OCI-LY1 (cell line): ENCODE measurements around the gene IFNLR1.

ENCODE experiments used
- H2AFZ ChIP-seq: fragments of 200-600 bp; sonication (generic), shearing (Covaris generic); 2 replicates; pipeline ENCODE4 v1.6.0; 2014; ENCODE audit warnings: antibody characterized with exemption, mild to moderate bottlenecking, low read length
- H3F3A ChIP-seq: fragments of 200-600 bp; sonication (generic), shearing (Covaris generic); 2 replicates; pipeline ENCODE4 v1.6.0; 2014; ENCODE audit warnings: mild to moderate bottlenecking, antibody characterized with exemption, low read length, moderate library complexity; ENCODE audit not compliant: insufficient read depth
- H3K27ac ChIP-seq: fragments of 200-600 bp; sonication (generic); 2 replicates; pipeline ENCODE4 v1.5.1; 2014; ENCODE audit warnings: low read length, mixed run types, mild to moderate bottlenecking, low read depth; ENCODE audit not compliant: poor library complexity, severe bottlenecking
- H3K27me3 ChIP-seq: fragments of 200-600 bp; sonication (generic); 2 replicates; pipeline ENCODE4 v1.6.0; 2014; ENCODE audit warnings: antibody characterized with exemption, mild to moderate bottlenecking, low read length, moderate library complexity; ENCODE audit not compliant: insufficient read depth
- H3K36me3 ChIP-seq: fragments of 200-600 bp; sonication (generic); 2 replicates; pipeline ENCODE4 v1.6.1; 2014; ENCODE audit warnings: mild to moderate bottlenecking, antibody characterized with exemption, low read length, moderate library complexity, mixed read lengths; ENCODE audit not compliant: insufficient read depth
- H3K4me1 ChIP-seq: fragments of 200-600 bp; sonication (generic); 2 replicates; pipeline ENCODE4 v1.5.1; 2014; ENCODE audit warnings: mild to moderate bottlenecking, low read length, moderate library complexity; ENCODE audit not compliant: insufficient read depth, severe bottlenecking
- H3K4me2 ChIP-seq: fragments of 200-600 bp; sonication (generic), shearing (Covaris generic); 2 replicates; pipeline ENCODE4 v1.6.1; 2014; ENCODE audit warnings: low read length
- H3K4me3 ChIP-seq: fragments of 200-600 bp; sonication (generic); 2 replicates; pipeline ENCODE4 v1.5.1; 2014; ENCODE audit warnings: low read length, low read depth, mild to moderate bottlenecking, mixed read lengths; ENCODE audit not compliant: poor library complexity, severe bottlenecking
- H3K79me2 ChIP-seq: fragments of 200-600 bp; shearing (Covaris generic); 2 replicates; pipeline ENCODE4 v1.6.1; 2016; ENCODE audit warnings: mixed run types, low read length, mixed read lengths; ENCODE audit not compliant: insufficient read depth
- H3K9ac ChIP-seq: fragments of 200-600 bp; sonication (generic), shearing (Covaris generic); 2 replicates; pipeline ENCODE4 v1.6.1; 2014; ENCODE audit warnings: mild to moderate bottlenecking, low read length, mixed read lengths
- H3K9me2 ChIP-seq: fragments of 200-600 bp; sonication (generic), shearing (Covaris generic); 2 replicates; pipeline ENCODE4 v1.6.1; 2014; ENCODE audit warnings: low read depth, mild to moderate bottlenecking, low read length, mixed read lengths
- H3K9me3 ChIP-seq: fragments of 200-600 bp; shearing (Covaris generic); 2 replicates; pipeline ENCODE4 v1.6.1; 2014; ENCODE audit warnings: low read length, mixed read lengths
- H4K20me1 ChIP-seq: fragments of 200-600 bp; sonication (generic), shearing (Covaris generic); 2 replicates; pipeline ENCODE4 v1.6.0; 2016; ENCODE audit warnings: mild to moderate bottlenecking, low read length; ENCODE audit not compliant: insufficient read depth
- EZH2 ChIP-seq: fragments of 200-600 bp; sonication (generic), shearing (Covaris generic); IDR thresholded peaks from 2 replicates; pipeline ENCODE4 v1.8.0; 2017; ENCODE audit warnings: borderline replicate concordance, mixed run types, mild to moderate bottlenecking, antibody characterized with exemption, low read length, moderate library complexity, mixed read lengths
- TF ChIP-seq, protein P1 (sequence below): fragments of 200-600 bp; sonication (generic), shearing (Covaris generic); IDR thresholded peaks from 2 replicates; pipeline ENCODE4 v1.5.1; 2017; ENCODE audit warnings: mild to moderate bottlenecking, antibody characterized with exemption, low read length, moderate library complexity, mixed read lengths

The IFNLR1 gene

DNA sequence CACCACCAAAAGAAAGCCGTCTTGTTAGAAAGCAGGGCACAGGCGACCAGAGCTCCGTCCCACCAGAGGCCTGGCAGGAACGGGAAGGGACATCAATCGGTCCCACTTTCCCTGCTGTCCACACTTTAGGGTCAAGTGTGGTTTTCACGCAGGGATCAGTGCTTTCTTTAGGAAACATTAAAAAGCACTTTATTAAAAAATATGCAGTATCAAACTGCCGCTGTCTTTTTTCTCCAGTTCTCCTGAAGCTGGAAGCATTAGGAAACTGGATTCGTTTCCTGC, 437 bp downstream of the IFNLR1 start:
- Histone ChIP-seq H3K9ac (peak overlapping the region; percentile 97), H3K4me3 (peak overlapping the region; percentile 88), H3K4me1 (peaks cover 81% of the 10 kb centered on the region), H2AFZ (no peak overlapping the region), H3K27me3 (no peaks in the 10 kb centered on the region), H3F3A (peaks cover 14% of the 10 kb centered on the region; the same call in 1 of the 2 replicates), H3K27ac (peak overlapping the region; percentile 99), H4K20me1 (no peaks in the 10 kb centered on the region), H3K36me3 (peaks cover 30% of the 10 kb centered on the region; the same call in 1 of the 2 replicates), H3K79me2 (peaks cover 50% of the 10 kb centered on the region), H3K9me2 (no peaks in the 10 kb centered on the region), H3K4me2 (peak overlapping the region; percentile 89), H3K9me3 (no peaks in the 10 kb centered on the region)
- TF ChIP-seq EZH2: no peak
- TF ChIP-seq, protein P1, sequence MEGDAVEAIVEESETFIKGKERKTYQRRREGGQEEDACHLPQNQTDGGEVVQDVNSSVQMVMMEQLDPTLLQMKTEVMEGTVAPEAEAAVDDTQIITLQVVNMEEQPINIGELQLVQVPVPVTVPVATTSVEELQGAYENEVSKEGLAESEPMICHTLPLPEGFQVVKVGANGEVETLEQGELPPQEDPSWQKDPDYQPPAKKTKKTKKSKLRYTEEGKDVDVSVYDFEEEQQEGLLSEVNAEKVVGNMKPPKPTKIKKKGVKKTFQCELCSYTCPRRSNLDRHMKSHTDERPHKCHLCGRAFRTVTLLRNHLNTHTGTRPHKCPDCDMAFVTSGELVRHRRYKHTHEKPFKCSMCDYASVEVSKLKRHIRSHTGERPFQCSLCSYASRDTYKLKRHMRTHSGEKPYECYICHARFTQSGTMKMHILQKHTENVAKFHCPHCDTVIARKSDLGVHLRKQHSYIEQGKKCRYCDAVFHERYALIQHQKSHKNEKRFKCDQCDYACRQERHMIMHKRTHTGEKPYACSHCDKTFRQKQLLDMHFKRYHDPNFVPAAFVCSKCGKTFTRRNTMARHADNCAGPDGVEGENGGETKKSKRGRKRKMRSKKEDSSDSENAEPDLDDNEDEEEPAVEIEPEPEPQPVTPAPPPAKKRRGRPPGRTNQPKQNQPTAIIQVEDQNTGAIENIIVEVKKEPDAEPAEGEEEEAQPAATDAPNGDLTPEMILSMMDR: no peak

DNA sequence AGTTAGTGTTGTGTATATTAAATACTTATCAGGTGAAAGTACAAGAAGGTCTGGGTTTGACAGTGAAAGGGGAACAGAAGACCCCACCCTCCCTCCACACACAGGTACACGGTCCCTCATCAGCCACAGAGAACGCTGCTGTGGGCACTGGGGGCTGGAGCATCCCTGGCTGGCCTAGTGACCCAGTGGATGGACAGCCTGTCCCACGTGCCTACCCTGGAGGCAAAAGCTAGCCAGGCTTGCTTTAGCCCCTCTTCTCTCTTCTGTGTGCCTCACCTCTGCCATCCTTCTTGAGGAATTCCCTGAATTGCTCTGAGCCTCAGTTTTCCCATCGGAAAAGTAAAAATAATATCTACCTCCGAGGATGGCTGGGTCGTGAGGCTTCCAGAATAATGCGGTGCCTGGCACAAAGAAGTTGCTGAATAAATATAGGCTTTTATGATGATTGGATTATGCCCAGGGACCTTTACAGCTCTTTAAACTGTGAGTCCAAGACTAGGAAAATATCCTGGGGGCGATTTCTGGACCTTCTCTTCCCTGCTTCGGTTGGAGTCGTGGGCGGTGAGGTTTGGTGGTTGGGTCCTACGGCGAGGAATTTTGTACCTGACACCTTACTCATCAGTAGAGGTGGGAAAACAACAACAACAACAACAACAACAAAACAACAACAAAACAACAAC, 918 bp downstream of the IFNLR1 start:
- Histone ChIP-seq H3K4me1 (peaks cover 81% of the 10 kb centered on the region), H3K4me2 (peak overlapping the region; percentile 89), H3K4me3 (peak overlapping the region; percentile 88)

DNA sequence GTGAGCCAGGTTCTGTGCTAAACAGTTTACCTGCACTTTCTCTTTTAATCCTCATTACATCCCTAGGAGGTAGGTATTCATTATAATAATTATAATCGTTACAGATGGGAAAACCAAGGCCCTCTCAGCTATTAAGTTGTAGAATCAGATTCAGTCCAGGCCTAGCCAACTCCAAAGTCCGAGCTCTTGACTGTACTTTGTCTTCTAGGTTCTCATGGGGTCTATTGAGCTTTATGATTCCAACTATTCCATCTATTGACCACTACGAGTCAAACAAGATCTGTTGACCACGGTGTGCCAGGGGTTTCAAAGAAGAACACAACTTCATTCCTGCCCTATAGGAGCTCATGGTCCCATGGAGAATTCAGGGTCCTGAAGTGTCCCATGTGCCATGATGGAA, 2.0 kb downstream of the IFNLR1 start:
- Histone ChIP-seq H3K79me2 (peaks cover 60% of the 10 kb centered on the region), H3K27ac (peak overlapping the region; percentile 99), H3K4me2 (peak overlapping the region; percentile 89), H3K9me3 (no peaks in the 10 kb centered on the region), H4K20me1 (no peaks in the 10 kb centered on the region), H3K36me3 (peaks cover 40% of the 10 kb centered on the region; the same call in 1 of the 2 replicates), H3K4me1 (peaks cover 77% of the 10 kb centered on the region), H3K27me3 (no peaks in the 10 kb centered on the region), H3K9ac (peak overlapping the region; percentile 97), H3K4me3 (peak overlapping the region; percentile 88), H3K9me2 (no peaks in the 10 kb centered on the region), H2AFZ (no peak overlapping the region), H3F3A (peaks cover 5% of the 10 kb centered on the region; the same call in 1 of the 2 replicates)
- TF ChIP-seq EZH2: no peak
- TF ChIP-seq, protein P1: no peak

More for the DNA sequence above, 918 bp downstream of the IFNLR1 start:
- peak overlapping the region; percentile 97 for H3K9ac ChIP-seq
- H4K20me1 ChIP-seq: no peaks in the 10 kb centered on the region
- H3K9me3 ChIP-seq: no peaks in the 10 kb centered on the region
- H3K79me2 ChIP-seq: peaks cover 54% of the 10 kb centered on the region
- TF ChIP-seq, protein P1: no peak
- TF ChIP-seq EZH2: no peak
- no peaks in the 10 kb centered on the region for H3K9me2 ChIP-seq
- H3K36me3 ChIP-seq: peaks cover 34% of the 10 kb centered on the region; the same call in 1 of the 2 replicates
- peak overlapping the region; percentile 99 for H3K27ac ChIP-seq
- H2AFZ ChIP-seq: no peak overlapping the region
- no peaks in the 10 kb centered on the region for H3K27me3 ChIP-seq
- H3F3A ChIP-seq: peaks cover 9% of the 10 kb centered on the region; the same call in 1 of the 2 replicates
